DOHH2 (cell line): Measurements from ENCODE around the gene IPCEF1.
"Not testable (repeated sequence)": the region's sequence is repeated elsewhere in the genome, so short reads cannot be mapped to it uniquely, and the experiment has no call there.

Source experiments
- EZH2phosphoT487 ChIP-seq: fragments of 200-600 bp; sonication (generic); IDR thresholded peaks from 2 replicates; pipeline ENCODE4 v1.6.1; 2017; ENCODE audit warnings: borderline replicate concordance, mild to moderate bottlenecking, antibody characterized with exemption, low read length, moderate library complexity, mixed read lengths
- TF ChIP-seq, protein P1 (sequence below): fragments of 200-600 bp; sonication (generic); IDR thresholded peaks from one replicate; pipeline ENCODE4 v1.5.1; 2014; ENCODE audit warnings: antibody characterized with exemption, mild to moderate bottlenecking, low read depth, low read length; ENCODE audit not compliant: poor library complexity, severe bottlenecking

GRCh38 chr6:154303642-154304041 is 53.0 kb downstream of the IPCEF1 start:
- TF ChIP-seq, protein P1, sequence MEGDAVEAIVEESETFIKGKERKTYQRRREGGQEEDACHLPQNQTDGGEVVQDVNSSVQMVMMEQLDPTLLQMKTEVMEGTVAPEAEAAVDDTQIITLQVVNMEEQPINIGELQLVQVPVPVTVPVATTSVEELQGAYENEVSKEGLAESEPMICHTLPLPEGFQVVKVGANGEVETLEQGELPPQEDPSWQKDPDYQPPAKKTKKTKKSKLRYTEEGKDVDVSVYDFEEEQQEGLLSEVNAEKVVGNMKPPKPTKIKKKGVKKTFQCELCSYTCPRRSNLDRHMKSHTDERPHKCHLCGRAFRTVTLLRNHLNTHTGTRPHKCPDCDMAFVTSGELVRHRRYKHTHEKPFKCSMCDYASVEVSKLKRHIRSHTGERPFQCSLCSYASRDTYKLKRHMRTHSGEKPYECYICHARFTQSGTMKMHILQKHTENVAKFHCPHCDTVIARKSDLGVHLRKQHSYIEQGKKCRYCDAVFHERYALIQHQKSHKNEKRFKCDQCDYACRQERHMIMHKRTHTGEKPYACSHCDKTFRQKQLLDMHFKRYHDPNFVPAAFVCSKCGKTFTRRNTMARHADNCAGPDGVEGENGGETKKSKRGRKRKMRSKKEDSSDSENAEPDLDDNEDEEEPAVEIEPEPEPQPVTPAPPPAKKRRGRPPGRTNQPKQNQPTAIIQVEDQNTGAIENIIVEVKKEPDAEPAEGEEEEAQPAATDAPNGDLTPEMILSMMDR: not testable (repeated sequence)
- TF ChIP-seq EZH2phosphoT487: not testable (repeated sequence)
